Activated CD8-positive, alpha-beta memory T cell treated with anti-CD3 and anti-CD28 coated beads, Interleukin-2, amount 50 U/mL, for 24 hours (primary cell): ENCODE measurements around the gene PID1.
"Not testable (repeated sequence)": the region's sequence is repeated elsewhere in the genome, so short reads cannot be mapped to it uniquely, and the experiment has no call there.

ENCODE experiments used
- DNase-seq: peaks from one replicate; pipeline ENCODE4 v3.0.0-alpha.2; 2020; ENCODE audit errors: extremely low read depth

Gene PID1

GRCh38 chr2:229076886-229077285 is 194.2 kb downstream of the PID1 start:
- not testable (repeated sequence) for DNase-seq

- DNase-seq, result no peak
Measured at GRCh38 chr2:229073935-229074334, 197.2 kb downstream of the PID1 start.

GRCh38 chr2:229071292-229071976 is 199.7 kb downstream of the PID1 start:
- DNase-seq, result no peak

GRCh38 chr2:229066121-229066715 is 204.9 kb downstream of the PID1 start:
- no peak for DNase-seq

GRCh38 chr2:229064749-229065148 is 206.3 kb downstream of the PID1 start:
- DNase-seq, result no peak

- no peak for DNase-seq
Measured at GRCh38 chr2:229060147-229060546, 210.9 kb downstream of the PID1 start.

GRCh38 chr2:229059331-229060033 is 211.6 kb downstream of the PID1 start:
- DNase-seq, result no peak

- DNase-seq, result no peak
Measured at GRCh38 chr2:229057976-229058553, 213.0 kb downstream of the PID1 start.

GRCh38 chr2:229054311-229054710 is 216.8 kb downstream of the PID1 start:
- DNase-seq, result no peak

- no peak for DNase-seq
Measured at GRCh38 chr2:229051798-229052197, 219.3 kb downstream of the PID1 start.

- DNase-seq, result no peak
Measured at GRCh38 chr2:229050133-229050532, 221.0 kb downstream of the PID1 start.

- no peak for DNase-seq
Measured at GRCh38 chr2:229048134-229048533, 223.0 kb downstream of the PID1 start.

- DNase-seq, result no peak
Measured at GRCh38 chr2:229045671-229046070, 225.4 kb downstream of the PID1 start.

GRCh38 chr2:229044581-229044980 is 226.5 kb downstream of the PID1 start:
- DNase-seq, result no peak

GRCh38 chr2:229043681-229044080 is 227.4 kb downstream of the PID1 start:
- no peak for DNase-seq

GRCh38 chr2:229042349-229042748 is 228.7 kb downstream of the PID1 start:
- DNase-seq, result no peak

- no peak for DNase-seq
Measured at GRCh38 chr2:229041691-229042090, 229.4 kb downstream of the PID1 start.

GRCh38 chr2:229037621-229038020 is 233.5 kb downstream of the PID1 start:
- DNase-seq, result no peak

- DNase-seq, result no peak
Measured at GRCh38 chr2:229033816-229034215, 237.3 kb downstream of the PID1 start.

GRCh38 chr2:229032608-229033234 is 238.4 kb downstream of the PID1 start:
- no peak for DNase-seq

- no peak for DNase-seq
Measured at GRCh38 chr2:229027353-229028105, 243.6 kb downstream of the PID1 start.

GRCh38 chr2:229025653-229026052 is 245.4 kb downstream of the PID1 start:
- no peak for DNase-seq
